ENCODE measurements around the gene SNW1. TPM values are rescaled to one million over a fixed set of nuclear protein-coding genes. Genes with fewer than 3 reads are reported as not detected.
"Not testable (repeated sequence)": the region's sequence is repeated elsewhere in the genome, so short reads cannot be mapped to it uniquely, and the experiment has no call there.

SNW1 gene
- total and polyA plus RNA-seq, 7 experiments from 2014 or later = 59.6 to 108 (median 89.1) TPM

DNA sequence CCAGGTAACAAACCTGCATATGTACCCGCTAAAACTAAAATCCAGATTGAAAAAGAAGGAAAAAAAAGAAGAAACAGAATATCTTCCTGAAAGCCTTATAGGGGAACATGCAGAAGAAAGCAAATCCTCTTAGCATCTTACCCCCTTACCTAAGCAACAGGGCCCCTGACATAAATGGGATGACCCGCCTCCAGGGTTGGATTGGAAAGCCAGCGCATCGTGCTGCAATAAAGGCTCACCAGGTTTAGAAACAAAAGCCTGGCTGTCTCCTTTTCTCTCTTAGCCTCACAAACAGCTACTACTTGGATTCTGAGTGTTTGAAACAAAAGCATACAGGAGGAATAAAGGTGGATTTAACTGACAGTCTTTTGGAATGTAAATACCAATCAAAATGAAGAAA is 25.2 kb upstream of the SNW1 start:
- POLR2A ChIA-PET = no interaction called here
- Mint-ChIP-seq H3K4me3 (no peak overlapping the region), H3K36me3 (no peaks in the 10 kb centered on the region), H3K27me3 (peaks cover 6 to 13% (median 9%) of the 10 kb centered on the region in 5 donors), H3K4me1 (no peaks in the 10 kb centered on the region), H3K9me3 (peaks cover 0 to 2% (median 0%) of the 10 kb centered on the region in 11 donors), H3K27ac (no peak overlapping the region)
- Histone ChIP-seq H3K27ac (ENCODE audit: low read depth, low read length) (no peak overlapping the region), H3K9me3 (ENCODE audit: control insufficient read depth in 2 of 3, low read length in 3 of 3) (no peaks in the 10 kb centered on the region), H3K4me3 (ENCODE audit: low read length) (no peak overlapping the region), H3K36me3 (ENCODE audit: control insufficient read depth in 2 of 3, insufficient read depth in 3 of 3, low read length in 3 of 3) (no peaks in the 10 kb centered on the region), H3K4me1 (ENCODE audit: control insufficient read depth in 2 of 2, insufficient read depth in 2 of 2, low read length in 2 of 2) (no peaks in the 10 kb centered on the region), H3K27me3 (ENCODE audit: control insufficient read depth in 2 of 2, insufficient read depth in 2 of 2, low read length in 2 of 2) (no peaks in the 10 kb centered on the region)
- intact Hi-C loops (cut with micrococcal nuclease) = no loop called here
- DNase-seq (no peak), ATAC-seq (no peak)
- CTCF ChIA-PET = no interaction called here

DNA sequence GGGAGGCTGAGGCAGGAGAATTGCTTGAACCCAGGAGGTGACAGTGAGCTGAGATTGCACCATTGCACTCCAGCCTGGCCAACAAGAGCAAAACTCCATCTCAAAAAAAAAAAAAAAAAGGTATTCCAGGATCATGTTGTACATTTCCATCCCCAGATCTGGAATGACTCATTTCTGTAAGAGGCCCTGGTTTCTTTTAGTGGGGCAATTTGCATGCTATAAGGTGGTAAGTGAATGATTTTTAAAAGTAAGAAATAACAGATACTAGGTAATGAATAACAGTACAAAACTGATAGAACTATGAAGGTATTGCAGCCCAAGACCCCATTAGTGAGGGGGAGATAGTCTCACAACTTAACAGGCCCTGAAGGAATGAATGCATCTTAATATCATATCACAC is 21.2 kb upstream of the SNW1 start:
- Mint-ChIP-seq H3K4me3 (no peak overlapping the region), H3K27me3 (peaks cover 0 to 9% (median 4%) of the 10 kb centered on the region in 5 donors), H3K4me1 (no peaks in the 10 kb centered on the region), H3K36me3 (no peaks in the 10 kb centered on the region), H3K27ac (no peak overlapping the region), H3K9me3 (peaks cover 0 to 2% (median 0%) of the 10 kb centered on the region in 11 donors)
- POLR2A ChIA-PET = no interaction called here
- ATAC-seq (no peak), DNase-seq (no peak)
- H3K9me3 ChIP-seq (ENCODE audit: control insufficient read depth in 2 of 3, low read length in 3 of 3) = no peaks in the 10 kb centered on the region
- CTCF ChIA-PET = no interaction called here
- H3K27me3 ChIP-seq (ENCODE audit: control insufficient read depth in 2 of 2, insufficient read depth in 2 of 2, low read length in 2 of 2) = no peaks in the 10 kb centered on the region
- no peak overlapping the region for H3K27ac ChIP-seq (ENCODE audit: low read depth, low read length)
- intact Hi-C loops (cut with micrococcal nuclease) = no loop called here
- no peaks in the 10 kb centered on the region for H3K4me1 ChIP-seq (ENCODE audit: control insufficient read depth in 2 of 2, insufficient read depth in 2 of 2, low read length in 2 of 2)
- H3K4me3 ChIP-seq (ENCODE audit: low read length) = no peak overlapping the region
- H3K36me3 ChIP-seq (ENCODE audit: control insufficient read depth in 2 of 3, insufficient read depth in 3 of 3, low read length in 3 of 3) = no peaks in the 10 kb centered on the region

DNA sequence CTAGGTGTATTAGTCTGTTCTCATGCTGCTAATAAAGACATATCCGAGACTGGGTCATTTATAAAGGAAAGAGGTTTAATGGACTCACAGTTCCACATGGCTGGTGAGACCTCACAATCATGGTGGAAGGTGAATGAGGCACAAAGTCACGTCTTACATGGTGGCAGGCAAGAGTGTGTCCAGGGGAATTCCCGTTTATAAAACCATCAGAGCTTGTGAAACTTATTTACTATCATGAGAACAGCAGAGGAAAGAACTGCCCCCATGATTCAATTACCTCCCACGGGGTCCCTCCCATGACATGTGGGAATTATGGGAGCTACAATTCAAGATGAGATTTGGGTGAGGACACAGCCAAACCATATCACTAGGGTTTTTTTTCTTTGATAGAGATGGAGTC is 13.0 kb upstream of the SNW1 start:
- H3K27ac Mint-ChIP-seq; POLR2A ChIA-PET; H3K9me3 ChIP-seq (ENCODE audit: control insufficient read depth in 2 of 3, low read length in 3 of 3); CTCF ChIA-PET; ATAC-seq; H3K27me3 Mint-ChIP-seq; H3K4me3 ChIP-seq (ENCODE audit: low read length); H3K4me1 ChIP-seq (ENCODE audit: control insufficient read depth in 2 of 2, insufficient read depth in 2 of 2, low read length in 2 of 2); DNase-seq; intact Hi-C loops (cut with micrococcal nuclease); H3K4me3 Mint-ChIP-seq; H3K27me3 ChIP-seq (ENCODE audit: control insufficient read depth in 2 of 2, insufficient read depth in 2 of 2, low read length in 2 of 2); H3K9me3 Mint-ChIP-seq; H3K36me3 Mint-ChIP-seq; H3K4me1 Mint-ChIP-seq; H3K36me3 ChIP-seq (ENCODE audit: control insufficient read depth in 2 of 3, insufficient read depth in 3 of 3, low read length in 3 of 3); H3K27ac ChIP-seq (ENCODE audit: low read depth, low read length): not testable (repeated sequence)

DNA sequence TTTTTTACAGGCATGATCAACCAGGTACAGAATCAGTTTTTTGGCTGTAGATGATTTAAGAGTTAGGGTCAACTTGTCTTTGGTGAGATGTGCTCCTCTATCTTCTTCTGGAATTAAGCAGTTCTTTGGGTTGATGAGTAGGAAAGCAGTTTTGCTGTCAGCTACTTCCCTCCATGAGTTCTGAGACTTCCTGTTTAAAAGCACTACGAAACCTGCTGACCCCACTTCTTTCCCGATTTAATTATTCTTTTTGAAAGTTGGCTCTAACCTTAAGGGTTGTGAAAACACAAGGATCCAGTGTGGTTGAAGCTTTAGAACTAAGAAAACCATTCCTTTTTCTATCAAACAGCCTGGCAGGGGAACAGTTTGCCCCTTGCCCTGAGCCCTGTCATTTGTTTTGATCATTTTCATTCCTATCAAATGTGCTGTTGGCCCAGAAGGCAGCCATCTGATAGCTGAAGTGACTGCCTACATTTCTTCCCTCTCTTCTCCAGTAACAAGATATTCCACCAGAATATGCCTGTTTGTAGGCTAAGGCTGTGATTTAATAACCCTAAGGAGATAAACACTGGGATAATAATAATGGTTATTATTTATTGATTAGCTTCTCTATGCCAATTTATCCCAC is 7.6 kb upstream of the SNW1 start:
- H3K9me3 ChIP-seq (ENCODE audit: control insufficient read depth in 2 of 3, low read length in 3 of 3); H3K4me1 ChIP-seq (ENCODE audit: control insufficient read depth in 2 of 2, insufficient read depth in 2 of 2, low read length in 2 of 2); H3K4me1 Mint-ChIP-seq; CTCF ChIA-PET; H3K27ac ChIP-seq (ENCODE audit: low read depth, low read length); H3K27me3 ChIP-seq (ENCODE audit: control insufficient read depth in 2 of 2, insufficient read depth in 2 of 2, low read length in 2 of 2); H3K9me3 Mint-ChIP-seq; H3K27me3 Mint-ChIP-seq; H3K36me3 Mint-ChIP-seq; H3K36me3 ChIP-seq (ENCODE audit: control insufficient read depth in 2 of 3, insufficient read depth in 3 of 3, low read length in 3 of 3); H3K27ac Mint-ChIP-seq; ATAC-seq; H3K4me3 Mint-ChIP-seq; H3K4me3 ChIP-seq (ENCODE audit: low read length); DNase-seq: not testable (repeated sequence)
- intact Hi-C loops (cut with micrococcal nuclease) = loop anchor here in 1 of 2 donors (10.0 kb wide), 1 partner anchor 954 kb away; the partner anchor contains the start of gene ANGEL1
- POLR2A ChIA-PET = interaction anchor here (0.7 kb wide), 1 partner anchor 23 kb away, joined by 3 read pairs; no protein-coding TSS in a partner anchor

DNA sequence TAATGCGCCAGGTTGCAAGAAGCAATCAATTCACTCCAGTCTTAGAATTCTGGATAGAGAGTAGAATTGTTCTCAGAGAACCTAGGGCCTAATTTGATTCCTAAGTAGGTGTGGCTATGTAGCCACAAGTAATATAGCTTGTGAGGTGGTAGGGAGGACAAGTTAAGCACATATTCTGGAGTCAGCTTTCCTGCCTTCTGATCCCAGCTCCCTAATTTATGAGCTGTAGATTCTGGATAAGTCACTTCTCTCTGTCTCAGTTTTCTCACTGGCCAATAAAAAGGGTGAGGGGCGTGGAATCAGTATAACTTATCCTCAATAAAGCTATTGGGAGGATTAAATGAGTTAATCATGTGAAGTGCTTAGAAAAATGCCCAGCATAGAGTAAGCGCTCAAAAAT is 3.0 kb upstream of the SNW1 start:
- H3K27ac Mint-ChIP-seq = no peak overlapping the region
- ChIA-PET POLR2A (interaction anchor here (0.6 kb wide), 1 partner anchor 30 kb away, joined by 3 read pairs; no protein-coding TSS in a partner anchor), CTCF (no interaction called here)
- intact Hi-C loops (cut with micrococcal nuclease) = loop anchor here in 1 of 2 donors (10.0 kb wide), 1 partner anchor 949 kb away; the partner anchor contains the start of gene ANGEL1
- Histone ChIP-seq H3K36me3 (ENCODE audit: control insufficient read depth in 2 of 3, insufficient read depth in 3 of 3, low read length in 3 of 3) (peaks cover 0 to 6% (median 0%) of the 10 kb centered on the region in 3 experiments), H3K4me3 (ENCODE audit: low read length) (no peak overlapping the region), H3K27me3 (ENCODE audit: control insufficient read depth in 2 of 2, insufficient read depth in 2 of 2, low read length in 2 of 2) (no peaks in the 10 kb centered on the region), H3K4me1 (ENCODE audit: control insufficient read depth in 2 of 2, insufficient read depth in 2 of 2, low read length in 2 of 2) (peaks cover 13 to 17% of the 10 kb centered on the region in 2 donors), H3K9me3 (ENCODE audit: control insufficient read depth in 2 of 3, low read length in 3 of 3) (no peaks in the 10 kb centered on the region), H3K27ac (ENCODE audit: low read depth, low read length) (no peak overlapping the region)
- peaks cover 0 to 2% (median 0%) of the 10 kb centered on the region in 5 donors for H3K36me3 Mint-ChIP-seq
- DNase-seq (no peak), ATAC-seq (no peak)
- no peak overlapping the region for H3K4me3 Mint-ChIP-seq
- peaks cover 0 to 3% (median 0%) of the 10 kb centered on the region in 5 donors for H3K27me3 Mint-ChIP-seq
- H3K9me3 Mint-ChIP-seq = no peaks in the 10 kb centered on the region
- H3K4me1 Mint-ChIP-seq = peaks cover 7 to 26% (median 19%) of the 10 kb centered on the region in 7 donors

DNA sequence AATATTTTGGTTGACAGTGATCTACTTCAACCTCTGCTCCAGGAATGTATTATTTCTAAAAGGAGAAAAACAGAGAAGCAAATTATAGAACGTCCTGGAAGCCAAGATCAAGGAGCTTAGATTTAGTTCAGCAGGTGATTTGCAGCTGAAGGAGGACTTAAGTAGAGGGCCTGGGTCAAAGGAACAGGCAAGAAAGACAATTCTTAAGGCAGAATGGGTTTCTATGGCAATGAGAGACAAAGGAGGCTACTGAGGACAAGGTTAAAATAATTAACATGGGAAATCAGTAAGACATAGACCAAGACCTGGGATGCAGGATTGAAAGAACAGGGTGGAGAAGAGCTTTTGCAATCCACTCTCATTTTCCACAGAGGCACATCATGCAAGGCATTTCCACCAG is 2.4 kb upstream of the SNW1 start:
- Histone ChIP-seq H3K27ac (ENCODE audit: low read depth, low read length) (no peak overlapping the region), H3K4me3 (ENCODE audit: low read length) (no peak overlapping the region), H3K4me1 (ENCODE audit: control insufficient read depth in 2 of 2, insufficient read depth in 2 of 2, low read length in 2 of 2) (peaks cover 19 to 24% of the 10 kb centered on the region in 2 donors), H3K36me3 (ENCODE audit: control insufficient read depth in 2 of 3, insufficient read depth in 3 of 3, low read length in 3 of 3) (peaks cover 0 to 6% (median 0%) of the 10 kb centered on the region in 3 experiments), H3K27me3 (ENCODE audit: control insufficient read depth in 2 of 2, insufficient read depth in 2 of 2, low read length in 2 of 2) (no peaks in the 10 kb centered on the region), H3K9me3 (ENCODE audit: control insufficient read depth in 2 of 3, low read length in 3 of 3) (no peaks in the 10 kb centered on the region)
- Mint-ChIP-seq H3K27me3 (peaks cover 0 to 3% (median 0%) of the 10 kb centered on the region in 5 donors), H3K4me1 (peaks cover 13 to 32% (median 26%) of the 10 kb centered on the region in 7 donors), H3K36me3 (peaks cover 0 to 9% (median 3%) of the 10 kb centered on the region in 5 donors), H3K4me3 (no peak overlapping the region), H3K9me3 (no peaks in the 10 kb centered on the region), H3K27ac (no peak overlapping the region)
- ChIA-PET CTCF (no interaction called here), POLR2A (interaction anchor here (0.6 kb wide), 1 partner anchor 29 kb away, joined by 3 read pairs; no protein-coding TSS in a partner anchor)
- no peak for DNase-seq
- ATAC-seq = no peak
- intact Hi-C loops (cut with micrococcal nuclease) = loop anchor here in 1 of 2 donors (10.0 kb wide), 1 partner anchor 949 kb away; the partner anchor contains the start of gene ANGEL1
